SK-N-SH treated with all-trans-retinoic acid at 6 μM for 48 hours (cell line): Measurements from ENCODE around the gene AGPAT4.

Experiments used
- ATAC-seq: fragments of 200-7000 bp; cut with Tn5 transposase; 3 replicates; pipeline ENCODE4 v1.9.1; 2020; ENCODE audit warnings: mild to moderate bottlenecking, moderate library complexity
- ARNTL ChIP-seq: fragments of 450-650 bp; formaldehyde crosslinking; IDR thresholded peaks from 2 replicates; pipeline ENCODE4 v1.5.0; 2020; ENCODE audit warnings: low read depth, mild to moderate bottlenecking, moderate library complexity, borderline replicate concordance
- BACH2 ChIP-seq: fragments of 250-450 bp; sonication (Bioruptor Pico); IDR thresholded peaks from 2 replicates; pipeline ENCODE4 v1.9.0; 2021; ENCODE audit warnings: mild to moderate bottlenecking, borderline replicate concordance
- GLIS3 ChIP-seq: fragments of 250-450 bp; sonication (Bioruptor Pico); IDR thresholded peaks from 2 replicates; pipeline ENCODE4 v1.5.0; 2020; ENCODE audit warnings: mild to moderate bottlenecking, moderate library complexity
- ISL1 ChIP-seq: fragments of 250-450 bp; sonication (Bioruptor Pico); IDR thresholded peaks from 2 replicates; pipeline ENCODE4 v2.1.2; 2022; ENCODE audit warnings: mild to moderate bottlenecking, moderate library complexity
- OSR1 ChIP-seq: fragments of 250-450 bp; sonication (Bioruptor Pico); IDR thresholded peaks from 2 replicates; pipeline ENCODE4 v1.8.0; 2022; ENCODE audit warnings: moderate library complexity, mild to moderate bottlenecking, inconsistent platforms
- PPARA ChIP-seq: fragments of 250-450 bp; sonication (Bioruptor Pico); IDR thresholded peaks from 2 replicates; pipeline ENCODE4 v1.5.0; 2020; ENCODE audit warnings: mild to moderate bottlenecking, borderline replicate concordance
- RARB ChIP-seq: fragments of 250-450 bp; sonication (Bioruptor Pico); IDR thresholded peaks from 2 replicates; pipeline ENCODE4 v1.8.0; 2021; ENCODE audit warnings: mild to moderate bottlenecking, moderate library complexity
- SNAI2 ChIP-seq: fragments of 250-450 bp; sonication (Bioruptor Pico); IDR thresholded peaks from 2 replicates; pipeline ENCODE4 v1.5.0; 2020; ENCODE audit warnings: mild to moderate bottlenecking, moderate library complexity
- TCF4 ChIP-seq: fragments of 250-450 bp; sonication (Bioruptor Pico); IDR thresholded peaks from 2 replicates; pipeline ENCODE4 v1.8.0; 2021; ENCODE audit warnings: mild to moderate bottlenecking, moderate library complexity, borderline replicate concordance
- ZC3H10 ChIP-seq: fragments of 250-450 bp; sonication (Bioruptor Pico); IDR thresholded peaks from 2 replicates; pipeline ENCODE4 v1.5.1; 2021; ENCODE audit warnings: mild to moderate bottlenecking, moderate library complexity
- ZFP3 ChIP-seq: fragments of 250-450 bp; sonication (Bioruptor Pico); IDR thresholded peaks from 2 replicates; pipeline ENCODE4 v1.5.0; 2020; ENCODE audit warnings: mild to moderate bottlenecking, moderate library complexity
- ZFP30 ChIP-seq: fragments of 450-650 bp; formaldehyde crosslinking; IDR thresholded peaks from 2 replicates; pipeline ENCODE4 v1.5.0; 2022; ENCODE audit warnings: mild to moderate bottlenecking, moderate library complexity
- ZNF565 ChIP-seq: fragments of 450-650 bp; formaldehyde crosslinking; conservative IDR thresholded peaks from 2 replicates; pipeline ENCODE4 v1.5.0; 2020; ENCODE audit warnings: low read depth, mild to moderate bottlenecking, moderate library complexity
- ZNF70 ChIP-seq: fragments of 450-650 bp; formaldehyde crosslinking; IDR thresholded peaks from 2 replicates; pipeline ENCODE4 v1.5.0; 2020; ENCODE audit warnings: mild to moderate bottlenecking, moderate library complexity
- ZNF8 ChIP-seq: fragments of 450-650 bp; formaldehyde crosslinking; IDR thresholded peaks from 2 replicates; pipeline ENCODE4 v1.5.0; 2020; ENCODE audit warnings: mild to moderate bottlenecking, moderate library complexity
- TF ChIP-seq, protein P1 (sequence below): fragments of 250-450 bp; sonication (Bioruptor Pico); IDR thresholded peaks from 2 replicates; pipeline ENCODE4 v1.5.1; 2020; ENCODE audit warnings: low read depth, mild to moderate bottlenecking, moderate library complexity
- TF ChIP-seq, protein P2 (sequence below): fragments of 250-450 bp; sonication (Bioruptor Pico); IDR thresholded peaks from 2 replicates; pipeline ENCODE4 v1.8.0; 2020; ENCODE audit warnings: mild to moderate bottlenecking, moderate library complexity, borderline replicate concordance
- TF ChIP-seq, protein P3 (sequence below): fragments of 250-450 bp; sonication (Bioruptor Pico); IDR thresholded peaks from 2 replicates; pipeline ENCODE4 v1.5.1; 2021; ENCODE audit warnings: mild to moderate bottlenecking, moderate library complexity
- TF ChIP-seq, protein P4 (sequence below): fragments of 250-450 bp; sonication (Bioruptor Pico); IDR thresholded peaks from 2 replicates; pipeline ENCODE4 v1.8.0; 2021; ENCODE audit warnings: low read depth, mild to moderate bottlenecking, moderate library complexity, borderline replicate concordance

Gene AGPAT4

DNA sequence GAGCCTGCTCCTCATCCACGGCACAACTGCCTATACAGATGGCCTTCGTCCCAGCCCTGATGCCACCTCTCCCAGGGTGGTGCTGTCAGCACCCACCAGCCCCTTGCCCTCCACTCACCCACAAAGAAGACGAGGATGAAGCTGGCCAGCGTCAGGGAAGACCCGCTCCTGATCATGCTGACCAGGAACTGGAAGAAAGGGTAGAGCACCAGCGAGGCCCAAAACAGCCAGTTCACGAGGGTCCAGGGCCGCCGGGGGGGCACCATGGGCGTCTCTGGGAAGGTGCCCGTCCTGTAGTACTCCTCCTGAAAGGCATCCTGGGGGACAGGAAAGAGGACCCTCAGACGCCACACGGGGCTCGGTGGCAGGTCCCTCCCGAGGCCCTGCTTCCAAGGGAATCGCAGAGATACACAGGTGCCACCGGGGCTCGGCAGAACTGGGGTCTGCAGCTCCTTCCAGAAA, 134.5 kb downstream of the AGPAT4 start:
- TF ChIP-seq, protein P1, sequence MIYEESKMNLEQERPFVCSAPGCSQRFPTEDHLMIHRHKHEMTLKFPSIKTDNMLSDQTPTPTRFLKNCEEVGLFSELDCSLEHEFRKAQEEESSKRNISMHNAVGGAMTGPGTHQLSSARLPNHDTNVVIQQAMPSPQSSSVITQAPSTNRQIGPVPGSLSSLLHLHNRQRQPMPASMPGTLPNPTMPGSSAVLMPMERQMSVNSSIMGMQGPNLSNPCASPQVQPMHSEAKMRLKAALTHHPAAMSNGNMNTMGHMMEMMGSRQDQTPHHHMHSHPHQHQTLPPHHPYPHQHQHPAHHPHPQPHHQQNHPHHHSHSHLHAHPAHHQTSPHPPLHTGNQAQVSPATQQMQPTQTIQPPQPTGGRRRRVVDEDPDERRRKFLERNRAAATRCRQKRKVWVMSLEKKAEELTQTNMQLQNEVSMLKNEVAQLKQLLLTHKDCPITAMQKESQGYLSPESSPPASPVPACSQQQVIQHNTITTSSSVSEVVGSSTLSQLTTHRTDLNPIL (CRISPR knock-in tag) = no peak
- no peak for TF ChIP-seq TCF4 (CRISPR knock-in tag)
- no peak for TF ChIP-seq BACH2 (CRISPR knock-in tag)
- TF ChIP-seq GLIS3 = no peak
- TF ChIP-seq, protein P2, sequence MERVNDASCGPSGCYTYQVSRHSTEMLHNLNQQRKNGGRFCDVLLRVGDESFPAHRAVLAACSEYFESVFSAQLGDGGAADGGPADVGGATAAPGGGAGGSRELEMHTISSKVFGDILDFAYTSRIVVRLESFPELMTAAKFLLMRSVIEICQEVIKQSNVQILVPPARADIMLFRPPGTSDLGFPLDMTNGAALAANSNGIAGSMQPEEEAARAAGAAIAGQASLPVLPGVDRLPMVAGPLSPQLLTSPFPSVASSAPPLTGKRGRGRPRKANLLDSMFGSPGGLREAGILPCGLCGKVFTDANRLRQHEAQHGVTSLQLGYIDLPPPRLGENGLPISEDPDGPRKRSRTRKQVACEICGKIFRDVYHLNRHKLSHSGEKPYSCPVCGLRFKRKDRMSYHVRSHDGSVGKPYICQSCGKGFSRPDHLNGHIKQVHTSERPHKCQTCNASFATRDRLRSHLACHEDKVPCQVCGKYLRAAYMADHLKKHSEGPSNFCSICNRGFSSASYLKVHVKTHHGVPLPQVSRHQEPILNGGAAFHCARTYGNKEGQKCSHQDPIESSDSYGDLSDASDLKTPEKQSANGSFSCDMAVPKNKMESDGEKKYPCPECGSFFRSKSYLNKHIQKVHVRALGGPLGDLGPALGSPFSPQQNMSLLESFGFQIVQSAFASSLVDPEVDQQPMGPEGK = no peak
- TF ChIP-seq RARB = no peak
- TF ChIP-seq ARNTL (CRISPR knock-in tag) = no peak
- TF ChIP-seq SNAI2 (CRISPR knock-in tag) = no peak
- no peak for TF ChIP-seq ZNF8
- no peak for TF ChIP-seq ZFP30 (CRISPR knock-in tag)
- no peak for TF ChIP-seq PPARA (CRISPR knock-in tag)
- TF ChIP-seq OSR1 (CRISPR knock-in tag) = no peak
- no peak for TF ChIP-seq ZFP3
- no peak for ATAC-seq

DNA sequence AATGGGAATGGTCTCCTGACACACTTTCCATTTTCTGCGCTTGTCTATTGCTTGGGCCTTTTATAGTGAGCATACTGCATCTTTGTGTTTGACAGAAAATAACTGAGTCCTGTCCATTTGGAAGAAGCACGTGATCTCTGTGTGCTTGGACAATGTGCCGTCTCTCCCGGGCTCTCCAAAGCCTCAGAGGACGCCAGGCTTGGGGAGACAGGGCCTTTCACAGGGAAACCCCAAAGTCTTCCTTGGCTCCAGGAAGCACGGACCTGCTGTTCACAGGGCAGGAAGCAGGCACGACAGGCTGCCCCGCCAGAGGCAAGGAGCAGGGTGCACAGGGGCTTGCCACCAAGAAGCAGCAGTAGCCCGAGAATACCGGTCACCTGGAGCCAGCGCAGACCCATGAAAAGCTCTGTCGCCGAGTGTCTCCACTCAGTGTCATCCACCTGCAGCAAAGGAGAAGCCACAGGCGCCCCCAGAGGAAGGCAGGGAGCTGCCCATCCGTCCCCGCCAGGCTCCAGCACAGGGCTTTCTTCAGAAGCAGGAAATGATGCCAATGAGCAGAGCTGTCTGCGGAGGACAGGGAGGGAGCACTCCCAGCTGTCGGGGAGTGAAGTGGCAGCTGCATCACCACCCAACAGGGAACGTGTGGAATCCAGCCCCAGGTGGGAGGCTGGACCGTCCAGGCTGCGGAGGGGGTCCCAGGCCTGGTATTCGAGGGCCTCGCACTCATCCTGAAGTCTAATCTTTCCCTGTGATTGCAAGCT, 135.1 kb downstream of the AGPAT4 start:
- TF ChIP-seq ZC3H10 (no peak), RARB (no peak), PPARA (CRISPR knock-in tag) (no peak), OSR1 (CRISPR knock-in tag) (no peak), TCF4 (CRISPR knock-in tag) (no peak)
- TF ChIP-seq, protein P2 = no peak
- TF ChIP-seq, protein P3, sequence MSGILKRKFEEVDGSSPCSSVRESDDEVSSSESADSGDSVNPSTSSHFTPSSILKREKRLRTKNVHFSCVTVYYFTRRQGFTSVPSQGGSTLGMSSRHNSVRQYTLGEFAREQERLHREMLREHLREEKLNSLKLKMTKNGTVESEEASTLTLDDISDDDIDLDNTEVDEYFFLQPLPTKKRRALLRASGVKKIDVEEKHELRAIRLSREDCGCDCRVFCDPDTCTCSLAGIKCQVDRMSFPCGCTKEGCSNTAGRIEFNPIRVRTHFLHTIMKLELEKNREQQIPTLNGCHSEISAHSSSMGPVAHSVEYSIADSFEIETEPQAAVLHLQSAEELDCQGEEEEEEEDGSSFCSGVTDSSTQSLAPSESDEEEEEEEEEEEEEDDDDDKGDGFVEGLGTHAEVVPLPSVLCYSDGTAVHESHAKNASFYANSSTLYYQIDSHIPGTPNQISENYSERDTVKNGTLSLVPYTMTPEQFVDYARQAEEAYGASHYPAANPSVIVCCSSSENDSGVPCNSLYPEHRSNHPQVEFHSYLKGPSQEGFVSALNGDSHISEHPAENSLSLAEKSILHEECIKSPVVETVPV (CRISPR knock-in tag) = no peak
- ATAC-seq = no peak

DNA sequence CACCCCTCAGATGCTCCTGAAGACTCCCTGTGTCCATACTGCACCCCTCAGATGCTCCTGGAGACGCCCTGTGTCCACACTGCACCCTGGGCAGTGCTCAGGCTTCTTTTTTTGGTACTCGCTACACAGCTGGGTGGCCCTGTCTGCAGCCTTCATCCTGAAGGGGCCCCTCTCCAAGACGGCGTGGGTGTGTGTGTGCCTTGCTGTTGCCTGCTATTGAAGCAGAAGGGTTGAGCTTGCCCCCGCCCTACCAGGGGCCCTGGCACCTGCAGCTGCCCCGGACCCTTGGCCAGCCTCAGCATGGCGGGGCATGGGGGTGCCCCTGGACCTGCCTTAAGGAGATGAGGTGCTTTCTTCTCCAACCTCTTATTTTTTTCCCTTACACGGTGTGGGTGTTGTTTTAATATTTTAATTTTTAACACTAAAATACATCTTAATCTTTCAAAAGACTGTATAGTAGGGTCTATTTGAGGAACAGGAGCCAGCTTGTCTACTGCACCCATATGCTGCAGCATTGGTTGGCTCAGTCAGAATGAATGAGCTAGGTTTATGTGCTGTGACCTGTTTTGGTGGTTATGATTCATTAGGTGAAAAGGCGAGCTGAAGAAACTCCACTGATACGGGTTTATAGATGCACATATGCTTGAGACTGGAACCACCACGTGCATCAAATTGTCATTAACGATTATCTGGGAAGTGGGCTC, 135.9 kb downstream of the AGPAT4 start:
- TF ChIP-seq, protein P3 (CRISPR knock-in tag) = no peak
- TF ChIP-seq ZNF8 (no peak), TCF4 (CRISPR knock-in tag) (no peak), RARB (no peak), ISL1 (CRISPR knock-in tag) (no peak), GLIS3 (no peak), BACH2 (CRISPR knock-in tag) (no peak), OSR1 (CRISPR knock-in tag) (no peak), ARNTL (CRISPR knock-in tag) (no peak), ZNF70 (CRISPR knock-in tag) (no peak), ZNF565 (CRISPR knock-in tag) (no peak), ZFP30 (CRISPR knock-in tag) (no peak)
- TF ChIP-seq, protein P2 = no peak
- TF ChIP-seq, protein P4, sequence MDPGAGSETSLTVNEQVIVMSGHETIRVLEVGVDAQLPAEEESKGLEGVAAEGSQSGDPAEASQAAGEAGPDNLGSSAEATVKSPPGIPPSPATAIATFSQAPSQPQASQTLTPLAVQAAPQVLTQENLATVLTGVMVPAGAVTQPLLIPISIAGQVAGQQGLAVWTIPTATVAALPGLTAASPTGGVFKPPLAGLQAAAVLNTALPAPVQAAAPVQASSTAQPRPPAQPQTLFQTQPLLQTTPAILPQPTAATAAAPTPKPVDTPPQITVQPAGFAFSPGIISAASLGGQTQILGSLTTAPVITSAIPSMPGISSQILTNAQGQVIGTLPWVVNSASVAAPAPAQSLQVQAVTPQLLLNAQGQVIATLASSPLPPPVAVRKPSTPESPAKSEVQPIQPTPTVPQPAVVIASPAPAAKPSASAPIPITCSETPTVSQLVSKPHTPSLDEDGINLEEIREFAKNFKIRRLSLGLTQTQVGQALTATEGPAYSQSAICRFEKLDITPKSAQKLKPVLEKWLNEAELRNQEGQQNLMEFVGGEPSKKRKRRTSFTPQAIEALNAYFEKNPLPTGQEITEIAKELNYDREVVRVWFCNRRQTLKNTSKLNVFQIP (CRISPR knock-in tag) = no peak
- TF ChIP-seq, protein P1 (CRISPR knock-in tag) = no peak
- no peak for ATAC-seq
